HUES6 (cell line): ENCODE data around the gene AHI1.
"Not testable (repeated sequence)": the region's sequence is repeated elsewhere in the genome, so short reads cannot be mapped to it uniquely, and the experiment has no call there.

Experiments
- H3K27ac ChIP-seq: 2 replicates; pipeline ENCODE4 v1.7.0; 2013; ENCODE audit warnings: low read depth, mild to moderate bottlenecking, low read length, inconsistent platforms
- H3K27me3 ChIP-seq: 2 replicates; pipeline ENCODE4 v1.6.1; 2013; ENCODE audit warnings: low read length; ENCODE audit not compliant: control insufficient read depth, insufficient read depth
- H3K36me3 ChIP-seq: 2 replicates; pipeline ENCODE4 v1.6.1; 2013; ENCODE audit warnings: low read length; ENCODE audit not compliant: control insufficient read depth, insufficient read depth
- H3K4me1 ChIP-seq: 2 replicates; pipeline ENCODE4 v1.6.1; 2013; ENCODE audit warnings: low read length; ENCODE audit not compliant: control insufficient read depth, insufficient read depth
- H3K4me3 ChIP-seq: 2 replicates; pipeline ENCODE4 v1.5.1; 2013; ENCODE audit warnings: low read depth, low read length
- H3K9ac ChIP-seq: one replicate; pipeline ENCODE4 v1.6.1; 2013; ENCODE audit warnings: mild to moderate bottlenecking, low read length
- H3K9me3 ChIP-seq: 2 replicates; pipeline ENCODE4 v1.6.1; 2013; ENCODE audit warnings: low read depth, low read length; ENCODE audit not compliant: control insufficient read depth, insufficient read depth

AHI1 gene

DNA sequence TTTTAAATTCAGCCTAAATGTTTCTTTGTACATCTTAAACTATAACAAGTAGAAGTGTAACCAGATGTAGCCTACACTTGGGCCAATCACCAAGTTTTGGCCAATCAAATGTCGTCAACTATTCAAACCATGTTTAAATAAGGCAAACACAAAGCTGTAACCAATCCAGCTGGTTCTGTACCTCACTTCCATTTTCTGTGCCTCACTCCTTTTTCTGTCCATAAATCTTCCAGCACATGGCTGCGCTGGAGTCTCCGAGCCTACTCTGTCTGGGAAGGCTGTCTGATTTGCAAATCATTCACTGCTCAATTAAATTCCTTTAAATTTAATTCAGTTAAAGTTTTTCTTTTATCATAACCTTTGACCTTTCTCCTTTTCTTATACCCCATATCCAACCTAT lies 7.7 kb upstream of the AHI1 start:
- no peaks in the 10 kb centered on the region for H3K27me3 ChIP-seq
- H3K36me3 ChIP-seq, result no peaks in the 10 kb centered on the region
- H3K4me3 ChIP-seq, result no peak overlapping the region
- no peak overlapping the region for H3K27ac ChIP-seq
- no peak overlapping the region for H3K9ac ChIP-seq
- H3K4me1 ChIP-seq, result peaks cover 16% of the 10 kb centered on the region
- H3K9me3 ChIP-seq, result no peaks in the 10 kb centered on the region

DNA sequence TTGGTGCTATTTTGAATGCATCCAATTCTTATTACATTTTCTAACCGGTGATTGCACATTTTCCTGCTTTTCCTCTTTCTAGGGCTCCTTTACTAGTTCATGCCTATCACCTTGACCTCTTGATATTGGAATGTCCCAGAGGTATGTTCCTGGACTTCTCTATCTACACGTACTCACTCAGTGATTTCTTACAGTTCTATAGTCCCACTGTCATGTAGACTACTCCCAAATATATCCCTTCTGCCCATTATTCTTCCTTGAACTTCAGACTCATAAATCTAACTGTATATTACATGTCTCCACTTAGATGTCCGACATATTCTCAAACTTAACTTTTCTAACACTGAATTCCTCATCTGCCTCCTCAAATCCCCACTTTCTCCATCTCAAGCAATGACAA lies 7.2 kb upstream of the AHI1 start:
- no peaks in the 10 kb centered on the region for H3K36me3 ChIP-seq
- no peaks in the 10 kb centered on the region for H3K27me3 ChIP-seq
- no peak overlapping the region for H3K4me3 ChIP-seq
- peaks cover 16% of the 10 kb centered on the region for H3K4me1 ChIP-seq
- no peak overlapping the region for H3K9ac ChIP-seq
- H3K27ac ChIP-seq, result no peak overlapping the region
- no peaks in the 10 kb centered on the region for H3K9me3 ChIP-seq

DNA sequence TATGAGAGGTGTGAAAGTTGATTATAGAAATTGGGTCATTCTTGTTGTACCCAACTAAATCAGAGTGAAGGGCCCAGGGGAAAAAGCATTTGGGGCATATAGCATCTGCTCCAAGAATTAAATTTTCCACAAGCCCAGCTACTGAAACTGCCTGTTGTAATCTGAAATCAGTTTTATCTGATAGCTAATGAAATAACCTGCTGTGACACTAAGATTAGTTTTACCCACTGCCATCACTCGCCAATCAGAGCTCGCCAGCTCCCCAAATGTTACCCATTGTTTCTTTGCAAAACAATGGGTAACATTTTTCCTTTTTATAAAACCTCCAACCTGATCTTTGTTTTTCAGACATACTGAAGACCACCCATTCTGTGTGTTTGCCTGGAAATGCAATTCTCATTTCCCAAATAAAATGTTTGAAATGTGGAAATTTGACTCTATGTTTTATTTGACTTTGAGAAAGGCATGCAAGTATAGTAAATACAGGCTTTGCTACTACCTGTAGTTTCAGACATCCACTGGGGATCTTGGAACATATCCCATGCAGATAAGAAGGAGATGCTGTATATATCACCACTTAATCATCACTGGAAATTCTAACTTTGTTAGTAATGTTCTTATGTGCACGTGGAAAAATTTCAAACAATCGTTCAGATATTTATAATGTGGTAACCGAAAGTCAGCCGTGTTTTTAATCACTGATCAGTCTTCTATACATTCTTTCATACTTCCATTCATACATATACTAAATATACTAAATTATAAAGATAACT lies 6.3 kb upstream of the AHI1 start:
- H3K9ac ChIP-seq, result no peak overlapping the region

DNA sequence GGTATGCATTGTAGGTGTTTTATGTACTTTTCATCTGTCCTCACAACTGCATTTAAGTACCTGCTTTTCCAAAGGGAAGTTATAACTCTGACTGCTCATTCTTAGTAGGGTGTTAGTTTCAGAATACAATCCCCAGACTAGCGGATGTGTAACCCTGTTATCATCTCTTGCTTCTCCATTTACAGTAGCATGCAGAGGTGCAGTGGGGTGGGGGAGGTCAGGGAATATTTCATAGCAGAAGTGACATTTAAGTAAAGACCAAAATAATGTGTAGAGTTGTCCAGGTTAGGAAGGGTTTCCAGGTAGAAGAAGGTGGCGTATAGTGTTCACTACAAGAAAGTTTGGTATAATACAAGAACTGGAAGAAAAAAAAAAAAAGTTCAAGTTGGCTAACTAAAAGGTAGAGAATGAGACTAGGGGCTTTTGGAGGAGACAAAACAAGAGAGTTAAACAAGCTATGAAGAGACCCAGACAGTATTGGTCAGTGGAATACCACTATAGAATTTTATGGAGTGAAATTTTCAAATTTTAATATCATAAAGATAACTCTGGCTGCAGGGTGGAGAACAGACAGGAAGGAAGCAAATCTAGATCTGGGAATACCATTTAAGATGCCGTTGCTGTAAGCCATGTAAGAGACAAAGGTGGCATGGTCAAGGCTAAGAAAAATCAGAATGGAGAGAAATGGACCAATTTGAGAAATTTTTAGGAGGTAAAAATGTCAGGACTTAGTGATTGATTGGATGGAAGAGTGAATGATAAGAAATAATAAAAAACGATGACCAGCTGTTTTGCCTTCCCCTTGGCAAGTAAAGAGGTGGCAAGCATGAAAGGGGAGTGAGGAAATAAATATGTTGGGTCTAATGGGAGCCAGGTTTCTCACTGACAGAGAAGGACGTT lies 2.2 kb upstream of the AHI1 start:
- no peaks in the 10 kb centered on the region for H3K36me3 ChIP-seq
- no peak overlapping the region for H3K9ac ChIP-seq
- H3K4me1 ChIP-seq, result peaks cover 10% of the 10 kb centered on the region
- H3K4me3 ChIP-seq, result no peak overlapping the region
- no peak overlapping the region for H3K27ac ChIP-seq
- H3K9me3 ChIP-seq, result no peaks in the 10 kb centered on the region
- H3K27me3 ChIP-seq, result no peaks in the 10 kb centered on the region

More for the DNA sequence above, 6.3 kb upstream of the AHI1 start:
- Histone ChIP-seq H3K27me3 (no peaks in the 10 kb centered on the region), H3K4me3 (no peak overlapping the region), H3K27ac (no peak overlapping the region), H3K9me3 (no peaks in the 10 kb centered on the region), H3K4me1 (peaks cover 17% of the 10 kb centered on the region), H3K36me3 (no peaks in the 10 kb centered on the region)

DNA sequence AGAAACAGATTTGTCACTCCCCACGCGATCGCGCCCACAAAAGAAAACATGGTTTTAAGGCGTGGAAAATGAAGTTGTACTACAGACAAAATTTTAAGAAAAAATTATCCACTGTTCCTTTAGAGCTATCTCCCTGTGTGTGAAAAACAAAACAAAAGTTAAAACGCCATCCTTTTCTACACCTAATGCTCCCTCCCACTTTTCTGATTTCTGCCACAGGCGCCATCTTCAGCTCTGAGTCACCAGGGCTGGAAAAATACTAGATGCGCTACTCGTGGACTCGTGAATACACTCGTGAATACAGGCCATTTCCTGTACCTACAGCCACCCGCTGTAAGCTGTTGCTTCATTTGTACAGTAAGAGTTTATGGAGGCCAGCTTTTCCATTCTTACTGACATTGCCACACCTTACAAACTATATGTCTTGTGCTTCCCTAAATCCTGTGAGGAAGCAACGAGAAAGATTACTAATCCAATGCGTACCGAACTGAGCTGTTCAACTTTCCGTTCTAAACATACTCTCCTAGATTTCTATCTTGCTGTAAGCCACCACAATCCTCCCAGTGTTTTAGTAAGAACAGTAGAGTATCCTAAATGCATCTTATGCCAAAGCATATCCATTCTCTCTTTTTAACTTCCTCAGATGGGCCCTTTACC lies 773 bp upstream of the AHI1 start:
- Histone ChIP-seq H3K4me1 (peaks cover 10% of the 10 kb centered on the region; the same call in 1 of the 2 replicates), H3K9ac (peak overlapping the region; percentile 83), H3K27ac (peak overlapping the region; percentile 52; the same call in 1 of the 2 replicates), H3K27me3 (no peaks in the 10 kb centered on the region), H3K36me3 (no peaks in the 10 kb centered on the region), H3K9me3 (no peaks in the 10 kb centered on the region), H3K4me3 (peak overlapping the region; percentile 93)

DNA sequence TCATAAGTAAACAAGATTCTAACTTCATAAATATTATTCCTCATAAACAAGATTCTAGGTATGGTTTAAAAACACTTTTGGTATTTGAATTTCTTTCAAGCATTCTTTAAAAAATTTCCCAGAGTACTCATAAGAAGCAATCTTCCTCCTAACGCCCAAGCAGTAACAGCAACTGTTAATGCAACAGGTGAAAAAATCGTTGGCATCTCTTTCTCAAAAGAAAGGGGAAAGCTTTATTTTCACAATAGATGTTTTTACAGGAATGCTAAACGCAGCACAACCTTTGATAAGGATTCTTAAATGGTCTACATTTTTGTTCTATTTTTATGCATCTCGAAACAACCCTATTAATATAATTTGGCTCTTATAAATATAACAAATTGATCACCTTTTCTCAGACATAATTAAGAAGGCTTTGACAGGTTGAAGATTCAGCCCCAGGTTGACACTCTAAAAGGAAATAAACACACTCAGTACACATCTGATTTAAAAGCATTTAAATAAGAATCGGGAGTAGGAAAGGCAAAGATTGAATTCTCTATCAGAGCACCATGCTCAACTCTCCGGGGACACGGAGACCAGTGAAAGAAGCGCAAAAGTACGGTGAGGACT lies 634 bp downstream of the AHI1 start:
- peak overlapping the region; percentile 52; the same call in 1 of the 2 replicates for H3K27ac ChIP-seq

DNA sequence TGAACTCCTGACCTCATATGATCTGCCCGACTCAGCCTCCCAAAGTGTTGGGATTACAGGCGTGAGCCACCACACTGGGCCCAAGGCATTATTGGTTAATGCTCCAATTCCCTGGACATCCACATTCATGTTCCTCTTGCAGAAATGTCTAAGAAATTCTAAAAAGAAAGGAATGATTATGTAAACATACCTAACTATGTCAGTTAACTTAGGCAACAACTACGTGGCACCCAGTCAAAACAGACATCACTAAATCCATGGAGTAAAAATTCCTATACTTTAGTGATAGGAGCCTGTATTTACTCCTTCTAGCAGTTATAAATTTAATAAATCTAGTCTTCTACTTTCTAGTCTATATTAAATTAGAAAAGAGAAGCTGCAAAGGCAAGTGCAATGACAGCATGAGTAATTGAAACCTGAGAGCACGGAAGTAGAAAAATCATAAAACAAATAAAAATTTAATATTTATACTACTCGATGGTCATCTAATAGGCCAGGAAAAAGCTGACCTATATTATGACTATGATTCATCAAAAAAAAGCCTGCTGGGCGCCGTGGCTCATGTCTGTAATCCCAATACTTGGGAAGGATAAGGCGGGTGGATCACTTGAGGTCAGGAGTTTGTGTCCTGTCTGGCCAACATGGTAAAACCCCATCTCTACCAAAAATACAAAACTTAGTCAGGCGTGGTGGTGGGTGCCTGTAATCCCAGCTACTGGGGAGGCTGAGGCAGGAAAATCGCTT lies 4.2 kb downstream of the AHI1 start:
- no peaks in the 10 kb centered on the region for H3K27me3 ChIP-seq
- H3K9me3 ChIP-seq, result no peaks in the 10 kb centered on the region
- H3K4me1 ChIP-seq, result peaks cover 15% of the 10 kb centered on the region
- no peak overlapping the region for H3K9ac ChIP-seq
- H3K27ac ChIP-seq, result no peak overlapping the region
- H3K4me3 ChIP-seq, result no peak overlapping the region
- peaks cover 11% of the 10 kb centered on the region for H3K36me3 ChIP-seq

More for the DNA sequence above, 634 bp downstream of the AHI1 start:
- H3K27me3 ChIP-seq, result no peaks in the 10 kb centered on the region
- no peaks in the 10 kb centered on the region for H3K9me3 ChIP-seq
- H3K4me1 ChIP-seq, result peaks cover 10% of the 10 kb centered on the region; the same call in 1 of the 2 replicates
- H3K36me3 ChIP-seq, result no peaks in the 10 kb centered on the region
- peak overlapping the region; percentile 93 for H3K4me3 ChIP-seq
- H3K9ac ChIP-seq, result peak overlapping the region; percentile 83

DNA sequence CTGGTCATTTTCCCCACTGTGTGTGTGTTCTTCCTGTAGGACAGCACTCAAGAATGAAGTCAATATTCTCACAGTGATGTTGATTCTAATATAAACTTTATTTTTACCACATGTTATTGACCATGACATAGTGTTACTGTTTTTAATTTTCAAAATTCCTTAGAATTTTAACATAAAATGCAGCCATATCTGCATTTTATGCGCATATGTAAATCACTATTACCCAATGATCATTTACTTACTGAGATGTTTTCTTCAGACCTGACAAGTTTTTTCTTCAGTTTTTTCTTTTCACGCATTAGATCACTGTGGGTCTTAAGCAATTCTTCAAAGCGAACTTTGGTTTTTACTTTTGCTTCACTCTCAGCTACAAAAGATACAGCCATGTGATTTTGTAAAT lies 7.2 kb downstream of the AHI1 start:
- H3K4me1 ChIP-seq, result peaks cover 11% of the 10 kb centered on the region; the same call in 1 of the 2 replicates
- H3K36me3 ChIP-seq, result peaks cover 17% of the 10 kb centered on the region
- H3K4me3 ChIP-seq, result no peak overlapping the region
- H3K9me3 ChIP-seq, result no peaks in the 10 kb centered on the region
- H3K27ac ChIP-seq, result peak overlapping the region; percentile 9; the same call in 1 of the 2 replicates
- no peak overlapping the region for H3K9ac ChIP-seq
- no peaks in the 10 kb centered on the region for H3K27me3 ChIP-seq

DNA sequence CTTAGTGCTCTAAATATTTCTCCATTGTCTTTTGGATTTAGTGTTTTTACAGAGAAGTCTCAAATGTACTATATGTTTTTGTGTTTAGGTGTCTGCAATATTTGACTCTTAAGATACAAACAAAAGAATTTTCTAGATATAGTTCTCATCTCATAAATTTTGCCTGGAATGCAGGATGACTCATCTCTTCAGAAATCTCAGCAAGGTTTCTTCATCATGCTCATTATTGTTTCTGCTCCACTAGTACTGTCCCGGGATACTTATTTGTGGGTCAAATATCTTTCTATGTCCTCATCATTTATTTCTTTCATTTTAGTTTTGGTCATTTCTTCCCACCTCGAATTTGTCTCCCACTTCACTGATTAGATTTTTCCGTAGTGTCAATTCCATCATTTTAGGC lies 9.5 kb downstream of the AHI1 start:
- no peak overlapping the region for H3K27ac ChIP-seq
- H3K4me1 ChIP-seq, result peaks cover 11% of the 10 kb centered on the region; the same call in 1 of the 2 replicates
- no peaks in the 10 kb centered on the region for H3K27me3 ChIP-seq
- H3K9ac ChIP-seq, result no peak overlapping the region
- H3K9me3 ChIP-seq, result peaks cover 10% of the 10 kb centered on the region
- H3K4me3 ChIP-seq, result no peak overlapping the region
- H3K36me3 ChIP-seq, result peaks cover 30% of the 10 kb centered on the region

DNA sequence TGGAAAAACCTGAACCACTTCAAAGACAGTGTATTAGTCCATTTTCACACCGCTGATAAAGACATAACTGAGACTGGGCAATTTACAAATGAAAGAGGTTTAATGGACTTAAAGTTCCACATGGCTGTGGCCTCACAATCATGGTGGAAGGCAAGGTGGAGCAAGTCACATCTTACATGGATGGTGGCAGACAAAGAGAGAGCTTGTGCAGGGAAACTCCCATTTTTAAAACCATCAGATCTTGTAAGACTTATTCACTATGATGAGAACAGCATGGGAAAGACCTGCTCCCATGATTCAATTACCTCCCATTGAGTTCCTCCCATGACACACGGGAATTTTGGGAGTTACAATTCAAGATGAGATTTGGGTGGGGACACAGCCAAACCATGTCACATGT lies 13.6 kb downstream of the AHI1 start:
- peaks cover 37% of the 10 kb centered on the region for H3K36me3 ChIP-seq
- not testable (repeated sequence) for H3K4me1 ChIP-seq, H3K4me3 ChIP-seq, H3K27ac ChIP-seq, H3K27me3 ChIP-seq, H3K9ac ChIP-seq
- H3K9me3 ChIP-seq, result peaks cover 39% of the 10 kb centered on the region
